HG03135 (cell line): Measurements from ENCODE around the gene ARHGEF6.
A peak's percentile ranks its signal among the peaks of the same experiment; 100 is the strongest.

Experiments used
- ATAC-seq: cut with Tn5 transposase; IDR thresholded peaks from one replicate; pipeline ENCODE4 v1.9.1; 2021; ENCODE audit warnings: mild to moderate bottlenecking, moderate library complexity; ENCODE audit not compliant: unreplicated experiment

The ARHGEF6 gene

GRCh38 chrX:136697156-136697555, 83.6 kb downstream of the ARHGEF6 start:
- no peak for ATAC-seq

GRCh38 chrX:136694431-136695087, 86.2 kb downstream of the ARHGEF6 start:
- peak; percentile 67 for ATAC-seq

GRCh38 chrX:136692271-136692670, 88.5 kb downstream of the ARHGEF6 start:
- ATAC-seq: no peak

- ATAC-seq: no peak
Measured at GRCh38 chrX:136691028-136691809, 89.5 kb downstream of the ARHGEF6 start.

GRCh38 chrX:136689436-136689835, 91.3 kb downstream of the ARHGEF6 start:
- no peak for ATAC-seq

DNA sequence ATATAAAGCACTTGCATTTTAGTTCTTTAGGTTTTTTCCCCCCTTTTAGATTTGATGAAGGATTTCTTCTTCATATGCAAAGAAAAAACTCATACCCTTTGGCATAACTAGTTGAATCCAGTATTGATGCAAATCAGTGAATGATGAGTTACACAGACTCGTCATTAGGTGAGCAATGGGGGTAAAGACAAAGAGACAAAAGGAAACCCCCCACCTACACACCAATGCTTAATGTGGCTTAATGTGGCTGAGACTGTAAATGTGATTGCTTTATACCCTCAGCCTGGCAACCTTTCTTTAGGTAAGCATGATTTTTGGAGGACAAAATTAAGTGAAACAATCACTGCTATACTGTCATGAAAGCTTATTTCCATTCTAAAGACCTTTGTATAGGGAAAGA, 93.3 kb downstream of the ARHGEF6 start:
- no peak for ATAC-seq

GRCh38 chrX:136684120-136684519, 96.6 kb downstream of the ARHGEF6 start:
- no peak for ATAC-seq

GRCh38 chrX:136679531-136679930, 101.2 kb downstream of the ARHGEF6 start:
- ATAC-seq: no peak

- no peak for ATAC-seq
Measured at GRCh38 chrX:136674270-136674985, 106.3 kb downstream of the ARHGEF6 start.

DNA sequence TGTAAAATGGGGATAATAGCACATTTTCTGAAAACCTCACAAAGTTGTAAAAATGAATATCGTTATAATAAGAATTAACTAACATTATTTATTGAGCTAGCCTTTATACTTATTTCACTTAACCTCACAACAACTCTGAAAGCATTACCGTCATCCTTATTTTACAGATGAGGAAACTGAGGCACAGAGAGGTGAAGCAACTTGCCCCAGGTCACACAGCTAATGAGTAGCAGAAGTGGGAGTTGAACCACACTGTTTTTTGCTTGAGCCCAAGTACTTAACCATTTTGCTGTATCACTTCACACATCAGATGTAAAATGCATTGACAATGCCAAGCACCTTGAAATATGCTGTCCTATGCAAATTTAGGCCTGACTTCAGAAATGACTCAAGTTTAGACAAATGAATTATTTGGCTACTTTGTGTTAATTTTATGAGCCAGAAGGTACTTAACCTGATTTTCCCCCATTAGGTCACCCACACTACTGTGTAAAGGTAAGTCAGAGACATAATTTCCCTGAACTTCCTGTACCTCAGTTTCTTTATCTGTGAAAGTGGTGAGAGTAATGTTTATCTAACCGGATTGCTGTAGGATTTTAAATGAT, 109.6 kb downstream of the ARHGEF6 start:
- no peak for ATAC-seq

DNA sequence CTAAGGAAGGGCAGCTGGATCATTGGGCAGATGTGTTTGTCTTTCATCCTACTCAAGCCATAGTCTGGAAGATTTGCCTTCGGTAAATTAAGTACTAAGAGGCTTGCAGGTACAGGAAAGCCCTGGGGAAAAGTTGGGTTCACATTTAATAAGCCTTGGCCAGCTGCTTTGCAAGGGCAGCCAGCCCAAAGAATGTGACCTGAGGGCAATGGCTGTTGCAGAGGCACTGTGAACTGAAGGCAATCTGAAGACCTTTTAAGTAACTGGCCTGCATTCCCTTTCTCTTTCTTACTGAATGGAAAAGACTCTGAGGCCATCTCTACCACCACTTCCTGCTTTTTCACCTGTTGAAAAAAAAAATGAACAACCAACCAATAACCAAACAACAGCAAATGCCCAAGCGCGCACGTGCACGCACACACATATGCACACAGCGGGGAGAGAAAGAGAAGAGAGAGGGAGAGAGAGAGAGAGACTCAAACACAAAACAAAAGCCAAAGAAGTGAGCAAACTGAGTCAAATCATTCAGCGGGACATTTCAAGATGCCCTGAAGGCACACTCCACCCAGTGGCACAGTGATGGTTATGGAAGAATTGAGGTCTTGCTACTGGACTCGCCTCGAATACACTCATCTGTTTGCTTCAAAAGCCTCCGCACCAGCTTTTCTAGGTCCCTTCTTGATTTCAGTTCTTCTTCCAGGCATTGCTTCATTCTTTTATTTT, 113.1 kb downstream of the ARHGEF6 start:
- ATAC-seq: no peak

- no peak for ATAC-seq
Measured at GRCh38 chrX:136666088-136666487, 114.6 kb downstream of the ARHGEF6 start.

DNA sequence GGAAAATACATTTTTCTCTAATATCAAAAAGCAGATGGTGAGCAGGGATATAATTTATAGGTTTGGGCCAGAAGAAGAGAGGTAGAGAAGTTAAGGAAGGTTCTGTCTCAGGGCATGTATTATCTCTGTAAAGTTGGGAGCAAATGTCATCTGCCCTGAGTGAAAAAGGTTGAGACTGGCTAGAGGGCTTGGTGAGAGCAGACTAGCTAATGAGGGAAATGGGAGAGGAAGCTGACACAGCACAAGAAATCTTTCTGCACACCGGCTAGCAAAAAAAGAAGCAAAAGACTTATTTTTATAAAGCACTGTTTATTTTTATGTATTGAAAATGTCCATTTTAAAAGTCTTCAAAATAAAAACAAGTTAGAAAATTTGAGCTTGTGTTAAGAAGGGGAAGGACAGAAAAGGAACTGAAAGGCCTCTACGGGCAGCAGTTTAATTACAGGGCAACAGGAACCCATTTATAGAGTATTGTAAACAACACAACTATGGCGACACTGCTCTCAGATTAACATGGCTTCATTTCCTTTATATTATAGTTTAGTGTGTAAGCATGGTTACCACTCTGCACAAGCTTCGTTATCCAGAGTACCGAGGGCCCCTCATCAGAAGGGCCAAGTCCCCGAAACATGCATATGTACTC, 115.4 kb downstream of the ARHGEF6 start:
- no peak for ATAC-seq

DNA sequence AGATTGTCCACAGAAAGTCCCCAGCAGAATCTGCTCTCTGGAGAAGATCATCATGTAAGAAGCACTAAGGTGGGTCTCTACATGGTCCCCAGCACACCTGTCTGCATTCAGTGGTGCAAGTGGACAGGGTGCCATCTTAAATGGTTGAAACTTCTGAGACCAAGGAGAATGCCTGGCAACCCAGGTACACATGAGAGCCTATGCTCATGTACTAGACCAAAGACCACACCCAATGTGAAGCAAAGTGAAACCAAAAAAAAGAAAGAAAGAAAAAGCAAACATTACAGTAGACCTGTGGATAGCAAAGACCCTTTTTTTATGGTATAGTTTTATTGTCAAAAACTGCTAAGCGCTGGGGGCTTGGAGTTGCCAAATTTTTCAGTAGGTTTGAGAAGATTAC, 117.8 kb downstream of the ARHGEF6 start:
- no peak for ATAC-seq

DNA sequence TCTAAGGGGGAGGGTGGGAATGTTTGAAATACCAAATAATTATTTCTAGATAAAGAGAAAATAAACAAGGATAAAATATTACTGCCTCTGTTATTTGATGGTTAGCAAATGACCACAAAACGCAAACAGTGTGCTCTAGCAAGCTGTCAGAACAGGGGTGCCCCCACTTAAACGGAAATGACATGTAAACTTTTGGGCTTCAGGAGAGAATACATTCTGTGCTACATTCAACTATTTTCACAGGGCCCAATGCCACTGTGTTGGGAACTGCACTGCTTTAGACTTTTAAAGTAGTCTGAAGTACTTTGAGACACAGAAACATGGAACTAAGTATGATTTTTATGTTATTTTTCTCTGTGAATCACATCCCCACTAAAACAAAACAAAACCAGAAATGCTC, 118.6 kb downstream of the ARHGEF6 start:
- ATAC-seq: no peak

- no peak for ATAC-seq
Measured at GRCh38 chrX:136660896-136661295, 119.8 kb downstream of the ARHGEF6 start.

DNA sequence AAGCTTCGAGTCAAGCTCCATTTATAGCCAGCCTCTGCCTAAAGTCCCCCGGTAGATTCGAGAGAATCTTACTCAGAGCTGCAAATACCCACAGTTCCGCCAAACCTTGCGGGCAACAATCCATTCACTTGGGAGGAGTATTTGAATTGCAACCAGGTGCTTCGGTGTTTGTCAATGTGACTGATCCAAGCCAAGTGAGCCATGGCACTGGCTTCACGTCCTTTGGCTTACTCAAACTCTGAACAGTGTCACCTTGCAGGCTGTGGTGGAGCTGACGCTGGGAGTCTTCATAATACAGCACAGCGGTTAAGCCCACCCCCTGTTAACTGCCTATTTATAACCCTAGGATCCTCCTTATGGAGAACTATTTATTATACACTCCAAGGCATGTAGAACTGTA, 121.6 kb downstream of the ARHGEF6 start:
- no peak for ATAC-seq

DNA sequence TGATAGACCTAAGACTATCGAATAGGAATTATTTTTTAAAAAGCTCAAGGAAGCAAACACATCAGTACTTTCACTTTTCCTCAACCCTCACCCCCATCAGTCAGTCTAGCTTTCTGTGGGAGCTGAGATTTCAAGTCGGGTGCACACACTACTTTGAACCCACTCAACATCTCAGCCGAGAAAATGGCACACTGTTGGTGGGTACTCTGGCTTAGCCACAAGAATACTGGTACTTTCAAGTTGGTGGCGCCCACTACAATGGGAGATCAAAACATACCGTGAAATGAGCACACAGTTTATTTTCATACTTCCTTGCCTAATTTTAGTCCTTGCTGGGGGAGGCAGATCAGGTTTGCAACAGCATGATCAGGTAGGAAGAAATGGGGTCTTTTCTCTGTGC, 122.6 kb downstream of the ARHGEF6 start:
- no peak for ATAC-seq

GRCh38 chrX:136656361-136656964, 124.3 kb downstream of the ARHGEF6 start:
- no peak for ATAC-seq
